Activated B cell treated with CpG ODN at 0.5 μM for 24 hours (primary cell): Measurements from ENCODE around the gene CALML4. TPM values are rescaled to one million over a fixed set of nuclear protein-coding genes. Genes with fewer than 3 reads are reported as not detected.
"Not testable (repeated sequence)": the region's sequence is repeated elsewhere in the genome, so short reads cannot be mapped to it uniquely, and the experiment has no call there.

ENCODE experiments used
- ATAC-seq: fragments of 200-7000 bp; cut with Tn5 transposase; one replicate; pipeline ENCODE4 v1.10.0; 2021; ENCODE audit warnings: low read depth, mild to moderate bottlenecking, moderate library complexity
- CTCF ChIA-PET: fragments of 350-600 bp; sonication (Branson Sonifier 250); formaldehyde crosslinking; loops from one replicate; lab custom pipeline; 2021; ENCODE audit warnings: antibody characterized with exemption; lab: Charles Lee
- POLR2A ChIA-PET: fragments of 350-600 bp; sonication (Branson Sonifier 250); formaldehyde crosslinking; loops from one replicate; lab custom pipeline; 2021; ENCODE audit warnings: antibody characterized with exemption; lab: Charles Lee
- DNase-seq: peaks from one replicate; pipeline ENCODE4 v3.0.0; 2022
- H3K27ac Mint-ChIP-seq: one replicate; pipeline ENCODE4 v1.8.0; 2020; ENCODE audit warnings: mixed read lengths
- H3K27me3 Mint-ChIP-seq: one replicate; pipeline ENCODE4 v1.8.0; 2021; ENCODE audit warnings: mixed read lengths
- H3K36me3 Mint-ChIP-seq: one replicate; pipeline ENCODE4 v1.8.0; 2021; ENCODE audit warnings: low read depth, mixed read lengths
- H3K4me1 Mint-ChIP-seq: one replicate; pipeline ENCODE4 v1.8.0; 2021; ENCODE audit warnings: mixed read lengths
- H3K4me3 Mint-ChIP-seq: one replicate; pipeline ENCODE4 v1.8.0; 2020; ENCODE audit warnings: mild to moderate bottlenecking, mixed read lengths
- H3K9me3 Mint-ChIP-seq: one replicate; pipeline ENCODE4 v1.8.0; 2020; ENCODE audit warnings: mixed read lengths
- intact Hi-C: fragments of 100-400 bp; cut with micrococcal nuclease; formaldehyde crosslinking; loops from one replicate; pipeline ENCODE4 v1.15.1; 2024
- total RNA-seq: library from RNA; stranded (reverse); gene quantifications from 2 replicates; pipeline ENCODE4 v1.2.3, GENCODE V29; 2022
- TF ChIP-seq, protein P1 (sequence below): fragments of 200-600 bp; IDR thresholded peaks from one replicate; pipeline ENCODE4 v1.8.0; 2022; ENCODE audit warnings: antibody characterized with exemption, mild to moderate bottlenecking

The CALML4 gene
- total RNA-seq, 1 donor from 2014 or later: 5.0 TPM

DNA sequence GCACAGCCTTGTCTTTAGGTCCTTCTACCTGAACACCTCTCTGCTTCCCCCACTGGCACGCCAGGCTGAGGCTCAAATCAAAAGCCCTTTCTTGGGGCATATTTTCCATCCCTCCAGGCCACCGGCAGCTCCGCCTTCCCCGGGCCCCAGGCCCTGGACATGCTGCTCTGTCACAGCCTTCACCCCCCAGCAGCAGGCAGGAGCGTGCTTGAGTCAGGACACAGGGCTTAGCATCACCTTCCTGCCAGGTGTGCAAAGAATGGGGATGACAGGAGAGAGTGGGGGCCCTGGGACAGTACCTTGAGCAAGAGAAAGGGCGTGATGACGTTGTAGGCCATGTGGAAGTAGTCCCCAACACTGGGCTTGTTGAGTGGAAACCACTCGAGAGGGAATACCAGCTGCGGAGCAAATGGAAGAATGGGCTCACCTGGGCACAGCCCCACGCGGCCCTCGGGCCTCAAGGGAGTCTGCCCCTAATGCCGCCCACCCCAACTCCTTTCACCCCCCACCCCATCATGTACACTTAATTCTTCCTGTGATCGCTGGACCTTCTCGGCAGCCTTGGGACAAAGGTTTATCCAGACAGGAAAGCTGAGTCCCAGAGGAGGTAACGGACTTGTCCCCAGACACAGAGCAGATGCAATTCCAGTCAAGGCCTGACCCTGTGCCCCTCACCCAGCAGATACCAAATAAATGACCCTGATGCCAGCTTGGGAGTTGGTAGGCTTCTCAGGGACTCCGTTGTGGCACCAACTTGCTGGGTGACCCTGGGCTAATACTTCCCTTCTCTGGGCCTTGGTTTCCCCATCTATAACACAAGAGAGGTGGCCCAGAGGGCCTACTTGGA, 9.1 kb upstream of the CALML4 start:
- Mint-ChIP-seq H3K4me1 (peaks cover 17% of the 10 kb centered on the region), H3K27me3 (no peaks in the 10 kb centered on the region), H3K4me3 (no peak overlapping the region), H3K27ac (no peak overlapping the region), H3K9me3 (no peaks in the 10 kb centered on the region), H3K36me3 (peaks cover 34% of the 10 kb centered on the region)
- ATAC-seq (no peak), DNase-seq (no peak)
- intact Hi-C loops: no loop called here
- CTCF ChIA-PET: no interaction called here
- POLR2A ChIA-PET: interaction anchor here (0.6 kb wide), 1 partner anchor 1655 kb away, joined by 8 read pairs; no protein-coding TSS in a partner anchor
- TF ChIP-seq, protein P1, sequence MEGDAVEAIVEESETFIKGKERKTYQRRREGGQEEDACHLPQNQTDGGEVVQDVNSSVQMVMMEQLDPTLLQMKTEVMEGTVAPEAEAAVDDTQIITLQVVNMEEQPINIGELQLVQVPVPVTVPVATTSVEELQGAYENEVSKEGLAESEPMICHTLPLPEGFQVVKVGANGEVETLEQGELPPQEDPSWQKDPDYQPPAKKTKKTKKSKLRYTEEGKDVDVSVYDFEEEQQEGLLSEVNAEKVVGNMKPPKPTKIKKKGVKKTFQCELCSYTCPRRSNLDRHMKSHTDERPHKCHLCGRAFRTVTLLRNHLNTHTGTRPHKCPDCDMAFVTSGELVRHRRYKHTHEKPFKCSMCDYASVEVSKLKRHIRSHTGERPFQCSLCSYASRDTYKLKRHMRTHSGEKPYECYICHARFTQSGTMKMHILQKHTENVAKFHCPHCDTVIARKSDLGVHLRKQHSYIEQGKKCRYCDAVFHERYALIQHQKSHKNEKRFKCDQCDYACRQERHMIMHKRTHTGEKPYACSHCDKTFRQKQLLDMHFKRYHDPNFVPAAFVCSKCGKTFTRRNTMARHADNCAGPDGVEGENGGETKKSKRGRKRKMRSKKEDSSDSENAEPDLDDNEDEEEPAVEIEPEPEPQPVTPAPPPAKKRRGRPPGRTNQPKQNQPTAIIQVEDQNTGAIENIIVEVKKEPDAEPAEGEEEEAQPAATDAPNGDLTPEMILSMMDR: no peak

DNA sequence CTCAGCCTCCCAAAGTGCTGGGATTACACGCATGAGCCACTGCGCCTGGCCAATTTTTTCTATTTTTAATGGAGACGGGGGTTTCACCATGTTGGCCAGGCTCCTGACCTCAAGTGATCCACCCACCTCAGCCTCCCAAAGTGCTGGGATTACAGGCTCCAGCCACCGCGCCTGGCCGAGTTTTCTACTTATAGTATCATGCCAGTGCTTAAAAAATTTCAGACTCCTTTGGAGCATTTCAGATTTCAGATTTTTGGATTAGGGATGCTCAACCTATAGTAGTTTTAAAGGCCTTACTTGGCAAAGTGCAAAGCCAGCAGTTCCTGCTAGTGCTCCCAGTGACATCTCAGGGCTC, 8.3 kb upstream of the CALML4 start:
- POLR2A ChIA-PET, H3K27ac Mint-ChIP-seq, H3K27me3 Mint-ChIP-seq, CTCF ChIA-PET, intact Hi-C loops, H3K4me3 Mint-ChIP-seq, ATAC-seq, DNase-seq, H3K9me3 Mint-ChIP-seq: not testable (repeated sequence)
- Mint-ChIP-seq H3K36me3 (peaks cover 31% of the 10 kb centered on the region), H3K4me1 (peaks cover 25% of the 10 kb centered on the region)

DNA sequence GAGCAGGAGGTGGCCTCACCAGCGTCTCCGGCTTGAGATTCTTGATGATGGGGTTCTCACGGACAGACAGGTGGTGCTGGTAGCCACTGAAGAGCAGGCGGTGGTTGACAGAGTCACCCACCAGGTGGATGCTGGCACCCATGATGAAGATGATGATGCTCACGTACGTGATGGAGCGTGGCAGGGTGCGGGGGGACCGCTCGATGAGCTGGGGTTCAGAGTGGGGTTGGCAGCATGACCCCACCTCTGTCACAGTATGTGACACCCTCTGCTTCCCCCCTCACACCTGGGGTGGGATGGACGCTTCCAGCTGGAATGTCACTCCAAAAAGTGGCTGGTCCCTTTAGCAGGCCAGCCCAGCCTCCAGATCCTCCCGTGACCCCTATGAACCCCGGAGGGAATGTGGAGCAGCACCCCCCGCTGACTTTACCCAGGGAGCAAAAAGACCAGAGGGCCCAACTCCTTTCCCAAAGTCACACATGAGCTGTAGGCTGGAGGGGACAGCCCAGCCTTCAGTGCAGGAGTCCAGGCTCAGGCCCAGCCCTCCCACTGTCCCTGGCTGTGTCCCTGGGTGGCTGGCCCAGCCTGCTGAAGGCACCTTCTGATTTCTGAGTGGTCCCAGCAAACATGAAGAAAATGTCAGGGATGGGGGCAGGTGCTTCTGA, 6.7 kb upstream of the CALML4 start:
- intact Hi-C loops: no loop called here
- Mint-ChIP-seq H3K4me1 (peaks cover 31% of the 10 kb centered on the region), H3K4me3 (no peak overlapping the region), H3K27ac (no peak overlapping the region), H3K9me3 (no peaks in the 10 kb centered on the region), H3K36me3 (peaks cover 22% of the 10 kb centered on the region), H3K27me3 (no peaks in the 10 kb centered on the region)
- POLR2A ChIA-PET: interaction anchor here (0.5 kb wide), 1 partner anchor 12 kb away, joined by 12 read pairs; no protein-coding TSS in a partner anchor
- CTCF ChIA-PET: interaction anchor here (0.7 kb wide), 1 partner anchor 358 kb away, joined by 4 read pairs; no protein-coding TSS in a partner anchor
- TF ChIP-seq, protein P1: no peak
- ATAC-seq (no peak), DNase-seq (no peak)

DNA sequence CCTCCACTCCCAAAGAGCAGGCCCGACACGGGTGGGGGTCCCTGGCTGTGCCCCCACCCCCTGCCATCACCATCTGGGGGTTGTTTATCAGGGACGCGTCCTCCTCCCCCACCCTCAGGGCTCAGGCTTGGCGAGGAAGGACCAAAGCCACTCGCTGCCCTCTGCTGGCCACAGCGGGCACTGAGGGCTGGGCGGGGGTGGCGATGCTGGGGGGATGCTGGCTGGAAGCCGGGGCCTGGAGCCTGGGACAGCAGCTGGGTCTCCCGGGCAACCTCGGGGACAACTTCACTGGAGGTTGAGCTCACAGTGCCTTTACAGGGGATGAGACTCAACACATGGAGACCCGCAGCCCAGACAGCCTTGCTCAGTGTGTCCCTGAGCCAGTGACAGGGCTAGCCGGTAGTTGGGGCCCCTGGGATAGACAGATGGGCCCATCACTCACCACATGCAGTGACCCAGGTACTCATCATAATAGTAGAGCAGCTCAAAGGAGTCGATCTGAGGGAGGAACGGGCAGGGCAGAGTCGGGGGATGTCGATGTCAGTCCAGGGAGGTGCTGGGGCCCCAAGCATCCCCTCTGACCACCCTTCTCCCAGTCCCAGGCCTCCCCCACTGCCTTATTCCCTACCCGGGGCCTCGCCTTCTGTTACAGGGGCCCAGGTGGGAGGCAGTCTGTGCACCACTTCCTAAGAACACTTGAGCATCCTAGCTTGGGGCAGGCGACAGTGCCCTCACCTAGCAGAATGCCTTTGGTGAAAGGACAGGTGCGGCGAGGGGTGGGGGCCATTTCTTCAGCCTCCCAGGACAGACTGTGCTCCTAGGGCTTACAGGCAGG, 5.9 kb upstream of the CALML4 start:
- ChIA-PET POLR2A (interaction anchor here (0.5 to 1.4 kb wide), 3 partner anchors 13 to 157 kb away, joined by 3 to 12 read pairs (median 5); partner anchors contain the start of gene PIAS1), CTCF (interaction anchor here (0.7 to 1.4 kb wide), 3 partner anchors 9 to 1087 kb away, joined by 3 to 5 read pairs (median 4); no protein-coding TSS in a partner anchor)
- peak; percentile 49 for DNase-seq
- peaks cover 32% of the 10 kb centered on the region for H3K4me1 Mint-ChIP-seq
- peak; percentile 49 for ATAC-seq
- H3K4me3 Mint-ChIP-seq: no peak overlapping the region
- intact Hi-C loops: loop anchor here (1.0 kb wide), 1 partner anchor 348 kb away; no protein-coding TSS in a partner anchor
- TF ChIP-seq, protein P1: no peak
- H3K36me3 Mint-ChIP-seq: peaks cover 14% of the 10 kb centered on the region
- H3K27me3 Mint-ChIP-seq: no peaks in the 10 kb centered on the region
- H3K27ac Mint-ChIP-seq: no peak overlapping the region
- no peaks in the 10 kb centered on the region for H3K9me3 Mint-ChIP-seq

DNA sequence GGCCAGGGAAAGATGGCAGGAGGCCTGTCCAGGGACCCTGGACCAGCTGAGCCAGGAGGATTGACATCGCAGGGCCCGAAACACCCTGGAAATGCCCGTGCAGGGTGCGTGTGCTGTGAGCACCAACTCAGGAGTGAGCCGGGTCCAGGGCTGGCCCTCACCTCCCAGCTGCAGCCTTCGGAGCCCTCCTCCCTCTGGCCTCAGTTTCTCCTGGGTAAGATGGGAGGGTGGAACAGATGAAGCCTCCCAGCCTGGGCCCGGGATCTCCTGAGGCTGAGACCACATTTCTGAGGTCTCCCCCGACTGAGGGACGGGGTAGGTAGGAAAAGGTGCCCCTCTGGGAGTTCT, 5.3 kb upstream of the CALML4 start:
- Mint-ChIP-seq H3K9me3 (no peaks in the 10 kb centered on the region), H3K36me3 (peaks cover 13% of the 10 kb centered on the region), H3K4me3 (no peak overlapping the region), H3K4me1 (peaks cover 34% of the 10 kb centered on the region), H3K27me3 (no peaks in the 10 kb centered on the region), H3K27ac (no peak overlapping the region)
- TF ChIP-seq, protein P1: no peak
- DNase-seq (no peak), ATAC-seq (no peak)
- CTCF ChIA-PET: interaction anchor here (0.7 to 1.4 kb wide), 3 partner anchors 10 to 1086 kb away, joined by 3 to 5 read pairs (median 4); no protein-coding TSS in a partner anchor
- POLR2A ChIA-PET: interaction anchor here (1.3 to 1.4 kb wide), 2 partner anchors 20 to 156 kb away, joined by 3 to 5 read pairs; partner anchors contain the start of gene PIAS1
- intact Hi-C loops: loop anchor here (1.0 kb wide), 1 partner anchor 347 kb away; no protein-coding TSS in a partner anchor
